GM12878 (cell line): ENCODE measurements around the gene OTC. TPM values are rescaled to one million over a fixed set of nuclear protein-coding genes. Genes with fewer than 3 reads are reported as not detected.

Source experiments
- ATF3 ChIP-seq: IDR thresholded peaks from 2 replicates; pipeline ENCODE4 v1.6.1; 2011; ENCODE audit warnings: low read depth, mild to moderate bottlenecking, low read length, moderate library complexity, borderline replicate concordance; ENCODE audit errors: extremely low read depth
- CBX5 ChIP-seq: sonication (generic); IDR thresholded peaks from 2 replicates; pipeline ENCODE4 v1.6.1; 2016; ENCODE audit warnings: low read depth, moderate library complexity, mild to moderate bottlenecking, inconsistent platforms
- CEBPZ ChIP-seq: fragments of 150-350 bp; IDR thresholded peaks from 2 replicates; pipeline ENCODE4 v1.6.1; 2016; ENCODE audit warnings: low read depth, low read length
- E2F8 ChIP-seq: fragments of 450-650 bp; IDR thresholded peaks from 2 replicates; pipeline ENCODE4 v1.6.1; 2018; ENCODE audit warnings: mild to moderate bottlenecking, low read depth, moderate library complexity; ENCODE audit not compliant: partially characterized antibody
- ETV6 ChIP-seq, 2 experiments: fragments of 450-650 bp in 1 of 2; IDR thresholded peaks in 1 of 2; conservative IDR thresholded peaks in 1 of 2; 2 replicates each; pipeline ENCODE4 v1.6.1; 2014; ENCODE audit warnings: antibody characterized with exemption in 1 of 2, borderline replicate concordance in 1 of 2, low read depth in 1 of 2, mild to moderate bottlenecking in 1 of 2, moderate library complexity in 1 of 2
- FOS ChIP-seq: IDR thresholded peaks from 3 replicates; pipeline ENCODE4 v1.6.1; 2011; ENCODE audit warnings: borderline replicate concordance; ENCODE audit not compliant: insufficient read length; ENCODE audit errors: extremely low read depth
- FOXK2 ChIP-seq: fragments of 450-650 bp; IDR thresholded peaks from 2 replicates; pipeline ENCODE4 v1.6.1; 2017; ENCODE audit warnings: mild to moderate bottlenecking, moderate library complexity
- HDAC6 ChIP-seq: fragments of 200-600 bp; sonication (generic); IDR thresholded peaks from one replicate; pipeline ENCODE4 v1.8.0; 2017; ENCODE audit warnings: antibody characterized with exemption; ENCODE audit not compliant: unreplicated experiment
- JUNB ChIP-seq: IDR thresholded peaks from 2 replicates; pipeline ENCODE4 v1.6.1; 2016; ENCODE audit warnings: antibody characterized with exemption, mild to moderate bottlenecking
- MXI1 ChIP-seq: fragments of 150-350 bp; IDR thresholded peaks from 2 replicates; pipeline ENCODE4 v1.6.1; 2011; ENCODE audit warnings: low read depth, mild to moderate bottlenecking, inconsistent platforms, low read length, improper control_type of control experiment
- NFXL1 ChIP-seq: fragments of 450-650 bp; IDR thresholded peaks from 2 replicates; pipeline ENCODE4 v1.6.1; 2017; ENCODE audit warnings: antibody characterized with exemption, mild to moderate bottlenecking, borderline replicate concordance
- NKRF ChIP-seq: fragments of 450-650 bp; conservative IDR thresholded peaks from 2 replicates; pipeline ENCODE4 v1.6.1; 2017; ENCODE audit warnings: mild to moderate bottlenecking, moderate library complexity
- SREBF2 ChIP-seq: IDR thresholded peaks from 2 replicates; pipeline ENCODE4 v1.6.1; 2012; ENCODE audit warnings: mild to moderate bottlenecking, low read length
- USF2 ChIP-seq: IDR thresholded peaks from 2 replicates; pipeline ENCODE4 v1.6.1; 2011; ENCODE audit warnings: low read depth, low read length, improper control_type of control experiment, borderline replicate concordance
- ZBTB33 ChIP-seq: fragments of 450-650 bp; IDR thresholded peaks from 2 replicates; pipeline ENCODE4 v1.6.1; 2017; ENCODE audit warnings: mild to moderate bottlenecking
- ZNF217 ChIP-seq: fragments of 450-650 bp; IDR thresholded peaks from 2 replicates; pipeline ENCODE4 v1.6.1; 2017; ENCODE audit warnings: antibody characterized with exemption, mild to moderate bottlenecking
- ZNF622 ChIP-seq: fragments of 450-650 bp; IDR thresholded peaks from 2 replicates; pipeline ENCODE4 v1.6.1; 2017; ENCODE audit warnings: mild to moderate bottlenecking, inconsistent platforms
- polyA plus RNA-seq, 11 experiments: library from polyadenylated mRNA; depleted of rRNA in 4 of 11; unstranded in 6 of 11; stranded (reverse) in 5 of 11; fragments of >200 nt; fragmentation: Nextera tagmentation in 4 of 11; fragmentation: Illumina TruSeq in 1 of 11; extraction: Ambion mirVana in 4 of 11; extraction: Trizol in 1 of 11; gene quantifications; 1 replicate in 1 of 11; 2 replicates in 10 of 11; pipeline versions ENCODE4 v1.2.1 to v1.2.3, GENCODE V29; 2011 to 2016; ENCODE audit warnings: inconsistent platforms in 2 of 11, missing spikeins in 2 of 11, low read depth in 1 of 11
- total RNA-seq, 4 experiments: library from RNA; depleted of rRNA in 3 of 4; stranded (reverse); fragments of >200 nt in 3 of 4; fragmentation: Illumina TruSeq in 1 of 4; extraction: Trizol in 1 of 4; gene quantifications; 2 replicates each; pipeline versions ENCODE4 v1.2.1 to v1.2.3, GENCODE V29; 2013 to 2021

Gene OTC
- total and polyA plus RNA-seq, 10 of the 15 experiments (the other 5 are each of a cell fraction or from before 2014, with no cell fraction given), result not detected

GRCh38 chrX:38327007-38327774, 25.2 kb upstream of the OTC start, which contains the start of gene RPGR (continued):
- no peak for TF ChIP-seq USF2
- no peak for TF ChIP-seq CBX5
- peak; percentile 91 for TF ChIP-seq MXI1
- TF ChIP-seq JUNB, result no peak
- peak; percentile 95 for TF ChIP-seq NKRF
- TF ChIP-seq ZNF622, result no peak
- no peak for TF ChIP-seq E2F8
- TF ChIP-seq ZNF217, result no peak
- no peak for TF ChIP-seq NFXL1
- TF ChIP-seq HDAC6, result no peak
- TF ChIP-seq FOXK2, result no peak
- no peak for TF ChIP-seq ATF3
- TF ChIP-seq ZBTB33, result no peak
- no peak for TF ChIP-seq CEBPZ
- no peak for TF ChIP-seq ETV6 (conservative IDR thresholded peaks at IDR 0.05 in 1 of 2, IDR thresholded peaks at IDR 0.05 in 1 of 2; ENCODE audit: borderline replicate concordance in 1 of 2, low read depth in 1 of 2)
- TF ChIP-seq FOS, result no peak
- no peak for TF ChIP-seq SREBF2
